GM21576 (cell line): ENCODE measurements around the gene AFAP1.

Experiments used
- ATAC-seq: cut with Tn5 transposase; IDR thresholded peaks from one replicate; pipeline ENCODE4 v1.9.1; 2021; ENCODE audit warnings: mild to moderate bottlenecking, moderate library complexity; ENCODE audit not compliant: unreplicated experiment

AFAP1 gene

GRCh38 chr4:7745301-7745885, 194.3 kb downstream of the AFAP1 start:
- ATAC-seq = no peak

- no peak for ATAC-seq
Observed at GRCh38 chr4:7744142-7744804, 195.4 kb downstream of the AFAP1 start.

GRCh38 chr4:7742807-7743280, 196.8 kb downstream of the AFAP1 start:
- ATAC-seq = no peak

- no peak for ATAC-seq
Observed at GRCh38 chr4:7741946-7742806, 197.5 kb downstream of the AFAP1 start.

GRCh38 chr4:7740866-7741525, 198.7 kb downstream of the AFAP1 start:
- no peak for ATAC-seq

GRCh38 chr4:7739918-7740865, 199.5 kb downstream of the AFAP1 start:
- ATAC-seq = no peak

GRCh38 chr4:7739077-7739917, 200.4 kb downstream of the AFAP1 start:
- no peak for ATAC-seq

GRCh38 chr4:7738458-7739076, 201.1 kb downstream of the AFAP1 start:
- ATAC-seq = no peak

GRCh38 chr4:7737752-7738457, 201.8 kb downstream of the AFAP1 start:
- ATAC-seq = no peak

- no peak for ATAC-seq
Observed at GRCh38 chr4:7737268-7737645, 202.4 kb downstream of the AFAP1 start.

- ATAC-seq = no peak
Observed at GRCh38 chr4:7736436-7737267, 203.0 kb downstream of the AFAP1 start.

- no peak for ATAC-seq
Observed at GRCh38 chr4:7735961-7736360, 203.7 kb downstream of the AFAP1 start.

- ATAC-seq = no peak
Observed at GRCh38 chr4:7735395-7735794, 204.3 kb downstream of the AFAP1 start.

- no peak for ATAC-seq
Observed at GRCh38 chr4:7734651-7735260, 204.9 kb downstream of the AFAP1 start.

GRCh38 chr4:7733801-7734650, 205.6 kb downstream of the AFAP1 start:
- ATAC-seq = no peak

- ATAC-seq = no peak
Observed at GRCh38 chr4:7733201-7733600, 206.5 kb downstream of the AFAP1 start.
